SU-DHL-6 (cell line): ENCODE data around the gene IL1R2.
"Not testable (repeated sequence)": the region's sequence is repeated elsewhere in the genome, so short reads cannot be mapped to it uniquely, and the experiment has no call there.

ENCODE experiments used
- H2AFZ ChIP-seq: fragments of 200-600 bp; sonication (generic); 2 replicates; pipeline ENCODE4 v1.6.1; 2014; ENCODE audit warnings: low read depth, mild to moderate bottlenecking, moderate library complexity, mixed read lengths, antibody characterized with exemption, low read length; ENCODE audit not compliant: severe bottlenecking
- H3F3A ChIP-seq: fragments of 200-600 bp; shearing (Covaris generic); 2 replicates; pipeline ENCODE4 v1.6.0; 2016; ENCODE audit warnings: antibody characterized with exemption, mild to moderate bottlenecking; ENCODE audit not compliant: insufficient read depth
- H3K27ac ChIP-seq: fragments of 200-600 bp; sonication (generic); 2 replicates; pipeline ENCODE4 v1.5.1; 2016; ENCODE audit warnings: low read depth, mild to moderate bottlenecking, low read length, moderate library complexity, mixed read lengths
- H3K27me3 ChIP-seq: fragments of 200-600 bp; sonication (generic), shearing (Covaris generic); 2 replicates; pipeline ENCODE4 v1.6.0; 2014; ENCODE audit warnings: mild to moderate bottlenecking, low read length
- H3K36me3 ChIP-seq: fragments of 200-600 bp; sonication (generic); 2 replicates; pipeline ENCODE4 v1.6.1; 2014; ENCODE audit warnings: mild to moderate bottlenecking, low read length, mixed read lengths
- H3K4me2 ChIP-seq: fragments of 300-600, 200-600 bp; shearing (Covaris generic), sonication (generic); 2 replicates; pipeline ENCODE4 v1.6.0; 2014; ENCODE audit warnings: low read length, low read depth, mild to moderate bottlenecking; ENCODE audit not compliant: poor library complexity, severe bottlenecking
- H3K4me3 ChIP-seq: fragments of 200-600 bp; sonication (generic); 2 replicates; pipeline ENCODE4 v1.5.1; 2014; ENCODE audit warnings: antibody characterized with exemption, low read length, mild to moderate bottlenecking, mixed read lengths; ENCODE audit not compliant: insufficient read depth, poor library complexity, severe bottlenecking
- H3K79me2 ChIP-seq: fragments of 200-600 bp; sonication (generic); 2 replicates; pipeline ENCODE4 v1.6.1; 2014; ENCODE audit warnings: mild to moderate bottlenecking, low read length, moderate library complexity; ENCODE audit not compliant: insufficient read depth
- H3K9ac ChIP-seq: fragments of 200-600 bp; sonication (generic); 2 replicates; pipeline ENCODE4 v1.7.0; 2014; ENCODE audit warnings: mild to moderate bottlenecking, low read length
- H3K9me2 ChIP-seq: fragments of 200-600 bp; sonication (generic); replicated peaks from 2 replicates; pipeline ENCODE4 v1.6.1; 2014; ENCODE audit warnings: low read length; ENCODE audit not compliant: insufficient read depth
- H3K9me3 ChIP-seq: fragments of 200-600 bp; sonication (generic); 2 replicates; pipeline ENCODE4 v1.6.1; 2014; ENCODE audit warnings: low read length, mixed read lengths; ENCODE audit not compliant: insufficient read depth
- H4K20me1 ChIP-seq: fragments of 200-600 bp; sonication (generic); 2 replicates; pipeline ENCODE4 v1.6.1; 2014; ENCODE audit warnings: low read depth, mild to moderate bottlenecking, antibody characterized with exemption, low read length, moderate library complexity, mixed read lengths
- EZH2phosphoT487 ChIP-seq: fragments of 200-600 bp; sonication (generic), shearing (Covaris generic); conservative IDR thresholded peaks from 2 replicates; pipeline ENCODE4 v1.6.1; 2018; ENCODE audit warnings: mild to moderate bottlenecking, antibody characterized with exemption, low read length, moderate library complexity, mixed read lengths
- TF ChIP-seq, protein P1 (sequence below): fragments of 200-600 bp; sonication (generic); IDR thresholded peaks from one replicate; pipeline ENCODE4 v1.5.1; 2017; ENCODE audit warnings: antibody characterized with exemption, mild to moderate bottlenecking, low read length, moderate library complexity; ENCODE audit not compliant: insufficient read depth, poor library complexity, severe bottlenecking

Gene IL1R2

DNA sequence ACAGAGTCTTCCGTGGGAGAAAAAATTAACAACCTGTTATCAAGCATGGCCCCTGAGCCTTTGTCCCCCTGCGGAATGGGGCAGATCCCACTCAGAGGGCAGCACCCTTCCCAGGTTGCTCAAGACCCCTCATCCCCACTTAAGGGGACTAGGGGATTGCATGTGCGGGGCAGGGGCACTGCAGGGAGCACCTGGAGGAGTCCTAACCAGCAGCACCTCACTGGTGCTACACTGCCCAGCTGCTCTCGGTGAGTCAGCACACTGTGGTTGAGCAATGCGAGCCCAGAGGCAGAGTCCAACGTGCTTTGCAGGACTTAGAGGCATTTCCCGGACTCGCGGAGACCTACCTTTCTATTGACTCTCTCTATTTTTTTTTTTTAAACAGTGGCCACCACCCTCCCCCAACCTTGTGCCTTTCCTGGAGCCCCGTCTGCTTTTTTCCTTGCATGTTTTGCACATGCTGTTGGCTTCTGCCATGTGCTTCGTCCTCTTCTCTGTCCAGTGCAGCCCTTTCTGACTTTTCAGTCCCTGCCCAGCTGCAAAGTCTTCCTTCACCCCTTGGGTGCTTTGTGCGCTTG is 74.0 kb downstream of the IL1R2 start:
- TF ChIP-seq EZH2phosphoT487: no peak
- TF ChIP-seq, protein P1, sequence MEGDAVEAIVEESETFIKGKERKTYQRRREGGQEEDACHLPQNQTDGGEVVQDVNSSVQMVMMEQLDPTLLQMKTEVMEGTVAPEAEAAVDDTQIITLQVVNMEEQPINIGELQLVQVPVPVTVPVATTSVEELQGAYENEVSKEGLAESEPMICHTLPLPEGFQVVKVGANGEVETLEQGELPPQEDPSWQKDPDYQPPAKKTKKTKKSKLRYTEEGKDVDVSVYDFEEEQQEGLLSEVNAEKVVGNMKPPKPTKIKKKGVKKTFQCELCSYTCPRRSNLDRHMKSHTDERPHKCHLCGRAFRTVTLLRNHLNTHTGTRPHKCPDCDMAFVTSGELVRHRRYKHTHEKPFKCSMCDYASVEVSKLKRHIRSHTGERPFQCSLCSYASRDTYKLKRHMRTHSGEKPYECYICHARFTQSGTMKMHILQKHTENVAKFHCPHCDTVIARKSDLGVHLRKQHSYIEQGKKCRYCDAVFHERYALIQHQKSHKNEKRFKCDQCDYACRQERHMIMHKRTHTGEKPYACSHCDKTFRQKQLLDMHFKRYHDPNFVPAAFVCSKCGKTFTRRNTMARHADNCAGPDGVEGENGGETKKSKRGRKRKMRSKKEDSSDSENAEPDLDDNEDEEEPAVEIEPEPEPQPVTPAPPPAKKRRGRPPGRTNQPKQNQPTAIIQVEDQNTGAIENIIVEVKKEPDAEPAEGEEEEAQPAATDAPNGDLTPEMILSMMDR: no peak
- no peaks in the 10 kb centered on the region for H3K27me3 ChIP-seq
- H2AFZ ChIP-seq: no peak overlapping the region
- H4K20me1 ChIP-seq: no peaks in the 10 kb centered on the region
- H3K9ac ChIP-seq: no peak overlapping the region
- H3K4me2 ChIP-seq: no peak overlapping the region
- H3F3A ChIP-seq: no peaks in the 10 kb centered on the region
- no peak overlapping the region for H3K4me3 ChIP-seq
- no peak overlapping the region for H3K27ac ChIP-seq
- no peaks in the 10 kb centered on the region for H3K9me3 ChIP-seq
- no peaks in the 10 kb centered on the region for H3K79me2 ChIP-seq
- no peaks in the 10 kb centered on the region for H3K9me2 ChIP-seq
- no peaks in the 10 kb centered on the region for H3K36me3 ChIP-seq

DNA sequence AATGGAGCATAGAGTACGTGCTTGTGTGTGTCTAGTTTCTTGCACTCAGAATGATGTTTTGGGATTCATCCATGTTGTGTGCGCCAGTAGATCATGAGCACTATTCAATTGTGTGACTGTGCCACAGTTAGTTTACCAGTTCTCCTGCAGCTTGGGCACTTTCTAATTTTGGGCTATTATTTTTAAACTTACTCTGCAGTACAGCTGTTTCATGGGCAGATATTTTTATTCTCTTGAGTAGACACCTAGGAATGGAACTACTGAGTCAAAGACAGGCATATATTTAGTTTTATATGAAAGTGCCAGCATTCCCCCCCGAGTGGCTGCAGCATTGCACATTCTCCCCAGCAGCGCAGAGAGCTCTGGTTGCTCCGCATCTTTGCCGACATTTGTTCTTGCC is 74.8 kb downstream of the IL1R2 start:
- Histone ChIP-seq H3K36me3 (no peaks in the 10 kb centered on the region), H3K4me2 (no peak overlapping the region), H3K27me3 (no peaks in the 10 kb centered on the region), H3K9ac (no peak overlapping the region), H3K4me3 (no peak overlapping the region), H3K27ac (no peak overlapping the region), H3F3A (no peaks in the 10 kb centered on the region), H2AFZ (no peak overlapping the region), H3K9me3 (no peaks in the 10 kb centered on the region), H3K79me2 (no peaks in the 10 kb centered on the region), H3K9me2 (no peaks in the 10 kb centered on the region), H4K20me1 (no peaks in the 10 kb centered on the region)
- TF ChIP-seq, protein P1: no peak
- TF ChIP-seq EZH2phosphoT487: no peak

DNA sequence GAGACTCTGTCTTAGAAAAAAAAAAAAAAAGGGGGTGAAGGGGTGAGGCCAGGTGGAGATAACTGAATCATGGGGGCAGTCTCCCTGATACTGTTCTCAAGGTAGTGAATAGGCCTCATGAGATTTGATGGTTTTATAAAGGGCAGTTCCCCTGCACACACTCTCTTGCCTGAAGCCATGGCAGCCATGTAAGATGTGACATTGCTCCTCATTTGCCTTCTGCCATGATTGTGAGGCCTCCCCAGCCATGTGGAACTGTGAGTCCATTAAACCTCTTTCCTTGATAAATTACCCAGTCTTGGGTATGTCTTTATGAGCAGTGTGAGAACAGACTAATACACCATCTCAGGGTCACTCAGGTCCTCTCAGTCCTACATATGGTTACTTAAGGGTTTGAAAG is 76.4 kb downstream of the IL1R2 start:
- not testable (repeated sequence) for H3K4me2 ChIP-seq, H3K9ac ChIP-seq, H3K9me3 ChIP-seq, H3K4me3 ChIP-seq, H3K27ac ChIP-seq, H3K79me2 ChIP-seq, H3K36me3 ChIP-seq, H2AFZ ChIP-seq, H4K20me1 ChIP-seq, H3K9me2 ChIP-seq, H3K27me3 ChIP-seq, H3F3A ChIP-seq

DNA sequence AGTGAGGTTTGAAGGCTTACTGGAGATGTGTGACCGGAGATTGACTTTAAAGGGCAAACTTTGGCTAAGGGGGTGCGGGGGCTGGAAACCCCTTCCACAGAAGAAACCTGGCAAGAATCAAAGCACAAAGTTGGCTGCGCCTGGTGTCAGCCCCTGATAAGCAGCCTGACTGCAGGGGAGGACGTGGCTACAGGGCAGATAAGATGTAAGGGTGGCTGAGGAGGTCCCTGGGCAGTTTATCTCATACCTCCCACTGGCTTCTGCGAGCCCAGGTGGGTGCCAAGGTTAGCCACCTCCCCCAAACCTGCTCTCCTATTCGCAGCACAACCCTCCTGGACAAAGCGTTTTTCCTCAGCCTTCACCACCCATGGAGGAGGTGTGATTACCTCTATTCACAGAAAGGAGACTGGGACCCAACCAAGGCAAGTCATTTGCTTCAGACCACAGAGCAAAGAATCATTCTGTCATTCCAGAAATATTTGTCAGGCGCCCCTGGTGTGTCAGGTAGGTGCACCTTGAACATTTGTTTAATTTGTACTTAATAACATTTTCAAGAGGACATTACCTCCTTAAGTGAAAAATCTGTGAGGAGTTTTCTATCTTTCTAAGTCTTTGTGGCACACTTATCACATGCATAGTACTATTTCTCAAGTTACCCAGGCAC is 77.7 kb downstream of the IL1R2 start:
- Histone ChIP-seq H3K27ac (no peak overlapping the region), H3F3A (no peaks in the 10 kb centered on the region), H3K79me2 (no peaks in the 10 kb centered on the region), H3K9me3 (no peaks in the 10 kb centered on the region), H3K9me2 (no peaks in the 10 kb centered on the region), H3K36me3 (no peaks in the 10 kb centered on the region), H3K4me3 (no peak overlapping the region), H3K27me3 (no peaks in the 10 kb centered on the region), H3K4me2 (no peak overlapping the region), H4K20me1 (no peaks in the 10 kb centered on the region), H2AFZ (no peak overlapping the region), H3K9ac (no peak overlapping the region)
- TF ChIP-seq, protein P1: no peak
- TF ChIP-seq EZH2phosphoT487: no peak
